ENCODE results near the gene AK9.
"Not testable (repeated sequence)": the region's sequence is repeated elsewhere in the genome, so short reads cannot be mapped to it uniquely, and the experiment has no call there.

Gene AK9

DNA sequence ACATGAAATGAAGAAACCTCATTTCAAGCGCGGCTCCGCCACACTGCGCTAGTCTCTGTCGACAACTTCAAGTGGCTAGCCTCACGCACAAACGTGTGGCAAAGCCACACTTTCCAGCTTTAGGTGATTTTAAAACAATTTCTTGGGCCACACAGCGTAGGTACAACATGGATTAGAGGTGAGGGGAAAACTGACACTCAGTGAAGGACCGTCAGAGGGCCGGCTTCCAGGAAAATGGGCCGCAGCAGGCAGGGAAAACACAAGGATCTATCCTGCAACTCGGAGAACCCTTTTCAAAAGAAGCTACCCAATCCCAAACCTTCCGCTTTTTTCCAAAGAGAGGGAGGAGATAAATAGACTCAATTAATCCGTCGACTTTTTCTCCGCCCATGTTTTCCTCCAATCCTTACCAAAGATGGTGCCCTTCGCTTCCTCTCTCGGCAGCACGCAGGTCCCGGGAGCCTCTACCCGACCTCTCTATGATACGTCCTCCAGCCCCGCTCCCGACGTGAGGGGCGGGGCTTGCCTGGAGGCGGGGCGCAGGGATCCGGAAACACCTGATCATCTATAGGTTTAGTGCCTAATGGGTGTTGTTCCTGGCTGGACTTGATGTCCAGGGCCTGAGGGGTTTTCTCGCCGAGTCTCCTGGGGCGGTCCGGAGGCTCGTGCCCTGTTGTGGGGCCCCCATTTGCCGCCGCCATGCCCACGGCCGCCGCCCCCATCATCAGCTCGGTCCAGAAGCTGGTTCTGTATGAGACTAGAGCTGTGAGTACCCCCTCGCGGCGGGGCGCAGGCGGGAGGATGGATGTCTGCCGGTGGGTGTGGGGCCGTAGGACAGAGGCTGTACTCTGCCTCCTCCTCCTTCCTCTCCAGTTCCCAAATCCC lies at the start of gene AK9, which contains the start of gene FIG4:
TSS of gene AK9 (minus strand) at position 466 of the 885 bp plus-strand sequence. CDS start 15,457 bp downstream, outside the sequence.
TSS of gene FIG4 (plus strand) at position 560 of the 885 bp plus-strand sequence. CDS start at position 700, 140 bp downstream.
- peak; percentile 96 for DNase-seq

DNA sequence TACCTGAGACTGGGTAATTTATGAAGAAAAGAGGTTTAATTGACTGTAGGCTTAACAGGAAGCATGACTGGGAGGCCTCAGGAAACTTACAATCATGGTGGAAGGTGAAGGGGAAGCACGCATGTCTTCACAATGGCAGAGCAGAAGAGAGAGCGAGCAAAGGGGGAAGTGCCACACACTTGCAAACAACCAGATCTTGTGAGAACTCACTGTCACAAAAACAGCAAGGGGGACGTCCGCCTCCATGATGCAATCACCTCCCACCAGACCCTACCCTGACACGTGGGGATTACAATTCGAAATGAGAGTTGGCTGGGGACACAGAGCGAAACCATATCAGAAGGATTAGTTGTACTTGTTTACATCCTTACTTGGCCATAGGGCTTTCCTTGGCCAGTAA lies 49.8 kb upstream of the AK9 start:
- DNase-seq, result no peak

DNA sequence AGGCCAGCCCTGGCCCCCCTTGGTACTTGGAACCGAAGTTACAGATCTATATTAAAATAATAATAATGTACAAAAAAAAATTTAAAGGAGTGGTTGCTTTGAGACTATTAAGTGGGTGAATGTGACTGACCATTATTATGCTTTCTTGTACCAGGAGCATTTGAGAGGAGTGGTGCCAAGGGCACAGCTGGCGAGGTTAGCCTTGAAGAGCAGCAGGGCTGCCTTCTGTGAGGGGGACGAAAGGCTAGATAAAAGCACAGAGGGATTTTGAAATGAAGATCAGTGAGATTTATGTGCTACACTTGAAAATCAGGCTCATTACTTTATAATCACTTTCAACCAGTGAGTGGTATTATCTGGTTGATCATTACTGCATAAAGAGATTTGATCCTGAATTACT lies 48.7 kb upstream of the AK9 start:
- DNase-seq, result no peak

DNA sequence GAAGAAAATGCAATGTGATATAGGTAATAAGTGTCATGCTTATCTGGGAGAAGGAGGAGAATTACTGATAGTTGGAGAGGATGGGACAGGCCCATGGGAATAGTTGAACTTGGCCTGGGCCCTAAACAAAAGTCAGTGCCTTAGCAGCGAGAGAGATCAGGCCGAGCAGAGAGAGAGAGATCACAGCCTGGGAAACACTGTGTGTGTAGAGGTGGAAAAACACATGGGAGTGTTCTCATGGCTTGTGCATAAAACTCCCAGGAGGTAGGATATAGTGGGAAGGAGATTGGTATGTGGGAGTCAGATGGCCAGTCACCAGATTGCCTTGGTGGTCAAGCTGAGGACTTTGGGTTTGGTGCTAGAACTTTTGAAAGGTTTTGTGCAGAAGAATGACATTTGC lies 47.7 kb upstream of the AK9 start:
- DNase-seq, result no peak

DNA sequence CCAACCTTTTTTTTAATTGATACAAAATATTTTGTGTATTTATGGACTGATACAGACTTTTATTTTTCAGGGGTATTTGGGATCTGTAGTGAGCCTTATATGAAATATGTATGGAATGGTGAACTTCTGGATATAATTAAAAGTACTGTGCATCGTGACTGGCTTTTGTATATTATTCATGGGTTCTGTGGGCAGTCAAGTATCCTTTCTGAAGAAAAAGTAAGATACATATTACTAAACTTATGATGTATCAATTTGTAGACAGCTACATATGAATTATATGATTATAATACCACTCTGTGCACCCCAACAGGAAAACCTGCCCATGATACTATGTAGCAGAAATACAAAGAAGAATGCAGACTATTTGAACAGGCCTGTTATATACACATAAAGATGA lies 47.3 kb upstream of the AK9 start:
- no peak for DNase-seq

DNA sequence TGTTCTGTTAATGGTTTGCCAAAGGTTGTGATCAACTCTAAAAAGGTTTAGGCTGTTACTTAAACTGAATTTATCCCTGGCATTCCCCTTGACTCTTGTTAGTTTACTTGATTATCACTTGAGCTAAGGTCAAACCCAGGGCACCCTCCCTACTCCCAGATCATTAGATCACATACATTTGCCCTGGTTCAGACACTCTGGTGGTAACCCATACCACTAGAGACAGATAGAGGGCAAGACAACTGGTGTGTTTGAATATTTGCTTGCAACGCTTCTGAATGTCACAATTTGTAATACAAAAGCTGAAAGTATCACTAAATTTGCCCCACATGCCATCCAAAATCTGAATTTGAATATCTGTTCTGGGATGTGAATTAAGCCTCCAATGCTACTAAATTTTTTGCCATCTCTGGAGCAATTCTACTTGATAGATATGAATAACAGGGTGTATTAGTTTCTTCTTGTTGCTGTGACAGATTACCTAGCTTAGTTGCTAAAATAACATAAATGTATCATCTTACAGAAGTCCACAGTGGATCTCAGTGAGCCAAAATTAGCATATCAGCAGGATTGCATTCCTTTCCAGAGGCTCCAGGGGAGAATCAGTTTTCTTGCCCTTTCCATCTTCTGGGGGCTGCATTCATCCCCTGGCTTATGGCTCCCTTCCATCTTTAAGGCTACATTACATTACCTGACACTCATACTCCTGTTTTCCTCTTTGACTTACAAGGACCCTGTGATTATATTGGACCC lies 45.4 kb upstream of the AK9 start:
- DNase-seq, result no peak

DNA sequence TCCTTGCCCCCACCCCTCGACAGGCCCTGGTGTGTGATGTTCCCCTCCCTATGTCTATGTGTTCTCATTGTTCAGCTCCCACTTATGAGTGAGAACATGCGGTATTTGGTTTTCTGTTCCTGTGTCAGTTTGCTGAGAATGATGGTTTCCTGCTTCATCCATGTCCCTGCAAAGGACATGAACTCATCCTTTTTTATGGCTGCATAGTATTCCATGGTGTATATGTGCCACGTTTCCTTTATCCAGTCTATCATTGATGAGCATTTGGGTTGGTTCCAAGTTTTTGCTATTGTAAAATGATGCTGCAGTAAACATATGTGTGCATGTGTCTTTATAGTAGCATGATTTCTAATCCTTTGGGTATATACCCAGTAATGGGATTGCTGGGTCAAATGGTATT lies 34.2 kb upstream of the AK9 start:
- DNase-seq, result not testable (repeated sequence)

DNA sequence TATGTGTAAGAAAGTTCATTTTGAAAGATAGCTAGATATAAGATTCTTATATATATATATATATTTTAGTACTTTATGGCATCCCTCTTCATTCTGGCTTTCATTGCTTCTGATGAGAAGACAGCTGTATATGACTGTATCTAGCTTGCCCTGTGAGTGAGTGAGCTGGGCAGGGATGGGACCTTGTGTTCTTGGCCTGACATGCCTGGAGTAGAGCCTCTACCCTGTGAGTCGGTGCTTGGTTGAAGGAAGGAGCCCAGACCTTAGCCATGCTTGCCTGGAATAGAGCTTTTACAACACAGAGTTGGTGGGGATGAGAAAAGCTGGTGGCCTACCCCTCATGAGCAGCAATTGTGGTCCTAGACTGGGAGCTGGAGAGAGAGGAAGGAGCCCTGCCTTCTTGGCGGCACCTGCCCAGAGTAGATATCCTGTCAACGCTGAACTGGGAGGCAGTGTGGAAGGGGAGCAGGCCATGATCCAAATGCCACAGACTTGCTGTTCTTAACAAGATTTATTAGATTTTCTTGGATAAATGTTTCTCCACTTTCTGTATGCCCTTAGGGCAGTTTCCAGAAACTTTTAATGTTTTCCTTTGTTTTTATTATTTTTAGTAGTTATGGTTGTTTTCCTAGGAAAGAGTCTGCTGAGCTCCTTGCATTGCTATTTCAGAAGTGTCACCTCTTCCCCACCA lies 31.7 kb upstream of the AK9 start:
- no peak for DNase-seq

DNA sequence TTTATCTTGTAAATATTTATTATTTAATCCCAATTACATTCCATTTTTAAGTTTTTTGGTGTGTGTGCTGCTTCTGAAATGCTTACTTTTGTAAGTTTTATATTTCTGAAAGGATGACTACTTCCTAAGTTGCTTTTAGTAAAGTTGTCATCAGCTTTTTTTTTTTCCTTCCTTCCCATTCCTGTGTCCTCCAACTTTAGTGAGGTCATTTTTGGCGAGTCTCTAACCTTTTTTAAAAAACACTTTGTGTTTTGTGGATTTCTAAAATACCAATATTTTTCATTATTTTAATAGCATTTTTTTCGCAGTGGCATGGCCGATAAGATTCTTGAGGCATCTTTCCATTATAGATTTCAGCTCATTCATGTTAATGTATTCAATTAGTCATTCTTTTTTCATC lies 31.0 kb upstream of the AK9 start:
- no peak for DNase-seq

DNA sequence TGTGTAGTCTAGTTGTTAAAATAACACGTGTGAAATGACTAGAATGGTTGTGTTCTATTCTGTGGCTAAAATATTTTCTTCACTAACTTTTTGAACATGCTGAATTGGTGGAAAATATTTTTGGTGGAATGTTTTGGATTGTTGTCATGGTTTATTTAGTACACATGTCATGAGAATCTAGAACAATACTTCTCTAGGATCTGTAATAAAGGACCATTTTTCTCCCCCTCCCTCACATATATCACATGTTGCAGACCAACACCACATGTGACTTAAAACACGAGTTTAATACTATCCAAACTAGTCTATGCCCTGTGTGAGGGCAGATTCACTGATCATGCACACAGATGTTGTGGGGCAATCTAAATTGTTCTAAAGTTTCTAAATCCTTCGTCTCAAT lies 29.3 kb upstream of the AK9 start:
- DNase-seq, result no peak

DNA sequence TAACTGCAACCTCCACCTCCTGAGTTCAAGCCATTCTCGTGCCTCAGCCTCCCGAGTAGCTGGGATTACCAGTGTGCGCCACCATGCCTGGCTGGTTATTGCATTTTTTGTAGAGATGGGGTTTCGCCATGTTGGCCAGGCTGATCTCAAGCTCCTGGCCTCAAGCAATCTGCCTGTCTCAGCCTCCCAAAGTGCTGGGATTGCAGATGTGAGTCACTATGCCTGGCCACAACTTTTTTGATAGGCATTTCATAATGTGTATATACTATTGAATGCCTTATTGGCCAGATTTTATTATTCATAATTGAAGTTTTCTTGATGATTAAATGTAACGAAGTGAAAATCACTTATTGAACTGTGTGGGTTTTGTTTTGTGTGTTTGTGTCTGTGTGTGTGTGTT lies 28.0 kb upstream of the AK9 start:
- DNase-seq, result no peak

DNA sequence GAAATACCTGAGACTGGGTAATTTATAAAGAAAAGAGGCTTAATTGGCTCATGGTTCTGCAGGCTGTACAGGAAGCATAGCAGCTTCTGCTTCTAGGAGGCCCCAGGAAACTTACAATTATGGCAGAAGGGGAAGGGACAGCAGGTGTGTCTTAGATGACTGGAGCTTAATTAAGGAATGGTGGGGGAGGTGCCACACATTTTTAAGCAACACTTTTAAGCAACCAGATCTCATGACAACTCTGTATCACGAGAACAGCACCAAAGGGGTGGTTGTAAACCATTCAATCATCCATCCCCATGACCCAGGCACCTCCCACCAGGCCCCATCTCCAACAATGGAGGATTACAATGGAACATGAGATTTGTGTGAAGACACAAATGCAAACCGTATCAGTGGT lies 27.0 kb upstream of the AK9 start:
- no peak for DNase-seq

DNA sequence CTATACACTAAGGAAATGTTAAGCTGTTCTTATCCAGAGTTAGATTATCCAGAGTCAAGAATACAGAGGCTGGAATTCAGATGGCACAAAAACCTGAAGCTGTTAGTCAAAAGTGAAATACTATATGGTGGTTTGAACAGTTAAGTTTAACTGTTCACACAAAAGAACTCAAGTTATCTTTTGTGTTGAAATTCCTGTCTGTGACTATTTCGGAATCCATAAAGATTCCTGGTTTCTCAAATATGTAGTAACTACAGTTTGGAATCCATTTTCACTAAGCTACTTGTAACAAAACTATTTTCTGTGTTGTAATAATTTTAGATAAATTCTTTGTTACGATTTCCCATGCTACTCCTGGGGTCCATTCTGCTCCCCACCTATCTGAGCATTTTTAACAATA lies 24.6 kb upstream of the AK9 start:
- no peak for DNase-seq

DNA sequence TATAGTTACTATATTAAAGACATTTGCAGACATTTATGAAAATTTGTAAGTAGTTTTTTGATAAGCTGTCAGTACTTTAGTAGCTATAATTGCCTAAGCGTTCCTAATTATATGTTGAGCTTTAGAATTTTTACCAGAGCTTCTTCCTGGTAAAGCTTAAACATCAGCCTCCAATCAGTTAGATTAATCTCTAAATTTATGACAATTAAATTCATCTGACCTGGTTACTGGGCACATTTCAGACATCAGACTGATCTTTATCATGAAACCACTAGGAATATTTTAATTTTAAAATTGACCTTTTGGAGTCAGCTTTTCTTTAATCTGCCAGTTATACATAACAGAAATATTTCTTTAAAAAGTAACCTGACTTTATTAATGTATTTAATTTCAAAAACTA lies 23.6 kb upstream of the AK9 start:
- DNase-seq, result no peak

DNA sequence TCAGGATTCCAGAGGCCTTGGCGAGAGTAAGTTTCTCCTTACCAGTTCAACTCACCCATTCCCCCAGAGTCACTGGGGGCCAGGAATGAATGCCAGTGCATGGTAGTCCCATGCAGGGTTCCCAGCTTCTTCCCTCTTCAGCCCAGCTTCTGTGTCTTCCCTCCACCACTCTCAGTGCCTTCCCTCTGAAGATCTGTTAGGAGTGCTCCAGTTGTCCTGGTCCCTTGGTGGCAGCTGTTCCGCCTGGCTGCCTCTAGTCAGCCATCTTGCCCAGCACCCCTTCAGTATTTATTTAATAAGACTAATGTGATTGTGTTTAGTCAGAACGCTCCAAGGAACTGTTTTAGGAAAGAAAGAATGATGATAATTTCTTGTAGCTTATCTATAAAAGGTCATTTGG lies 23.2 kb upstream of the AK9 start:
- no peak for DNase-seq

DNA sequence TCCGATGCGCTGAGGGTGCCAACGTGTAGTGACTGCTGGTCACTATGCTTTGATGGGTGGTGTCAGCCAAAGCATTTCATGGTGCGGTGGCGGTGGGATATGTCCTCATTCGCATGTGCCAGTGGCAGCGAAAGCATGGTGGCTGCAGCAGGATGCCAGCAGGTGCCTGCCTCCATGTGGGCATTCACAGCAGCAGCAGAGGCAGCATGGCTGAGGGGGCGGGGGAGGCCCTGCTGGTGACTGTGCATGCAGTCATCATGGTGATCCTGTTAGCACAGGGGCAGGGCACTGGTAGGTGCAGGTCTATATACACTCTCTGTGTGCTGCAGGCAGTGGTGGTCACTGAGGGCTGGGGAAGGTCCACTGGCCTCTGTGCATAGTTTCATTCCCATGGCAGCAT lies 22.1 kb upstream of the AK9 start:
- DNase-seq, result peak; percentile 3 to 23

DNA sequence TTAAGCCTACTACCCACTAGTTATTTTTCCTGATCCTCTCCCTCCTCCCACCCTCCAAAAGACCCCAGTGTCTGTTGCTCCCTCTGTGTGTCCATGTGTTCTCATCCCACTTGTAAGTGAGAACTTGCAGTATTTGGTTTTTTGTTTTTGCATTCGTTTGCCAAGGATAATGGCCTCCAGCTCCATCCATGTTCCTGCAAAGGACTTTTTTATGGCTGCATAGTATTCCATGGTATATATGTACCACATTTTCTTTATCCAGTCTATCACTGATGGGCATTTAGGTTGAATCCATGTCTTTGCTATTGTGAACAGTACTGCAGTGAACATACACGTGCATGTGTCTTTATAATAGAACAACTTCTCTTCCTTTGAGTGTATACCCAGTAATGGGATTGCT lies 17.1 kb upstream of the AK9 start:
- not testable (repeated sequence) for DNase-seq

DNA sequence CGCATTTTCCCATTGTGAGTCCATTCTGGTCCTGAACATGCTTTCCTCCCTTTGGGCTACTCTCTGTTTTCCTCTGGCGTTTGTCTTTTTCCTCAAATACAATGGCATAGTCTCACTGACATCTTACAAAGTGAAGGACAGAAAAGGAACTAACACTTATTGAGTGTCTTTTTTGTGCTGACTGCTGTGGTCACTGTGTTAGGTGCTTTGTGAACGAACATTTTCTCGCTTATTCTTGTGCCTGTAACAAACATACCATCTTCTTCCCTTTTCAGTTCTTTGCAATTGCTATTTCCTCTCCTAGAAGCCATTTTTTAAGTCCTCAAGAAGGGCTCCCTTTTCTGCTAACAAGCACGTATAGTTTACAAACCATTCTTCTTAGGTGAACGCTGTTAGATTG lies 15.5 kb upstream of the AK9 start:
- no peak for DNase-seq

DNA sequence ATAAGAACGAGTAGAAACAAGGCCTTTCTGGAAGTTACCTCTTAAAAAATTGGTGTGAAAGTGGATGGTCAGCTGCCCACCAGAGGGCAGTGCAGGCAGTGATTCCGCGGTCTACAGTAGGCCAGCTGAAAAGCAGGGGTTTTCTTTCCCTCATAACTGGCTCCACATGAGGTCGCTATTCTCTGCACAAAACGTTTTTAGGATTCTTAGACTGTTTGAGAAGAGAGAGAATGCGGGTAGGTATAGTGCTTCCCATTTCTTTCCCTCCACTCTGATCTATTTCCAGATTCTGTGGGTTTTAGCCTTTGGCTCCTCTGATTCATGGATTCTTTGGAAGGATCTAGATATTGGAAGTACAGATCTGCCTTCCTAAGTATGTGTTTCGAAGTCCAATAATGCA lies 14.3 kb upstream of the AK9 start:
- DNase-seq, result peak; percentile 75 to 83

DNA sequence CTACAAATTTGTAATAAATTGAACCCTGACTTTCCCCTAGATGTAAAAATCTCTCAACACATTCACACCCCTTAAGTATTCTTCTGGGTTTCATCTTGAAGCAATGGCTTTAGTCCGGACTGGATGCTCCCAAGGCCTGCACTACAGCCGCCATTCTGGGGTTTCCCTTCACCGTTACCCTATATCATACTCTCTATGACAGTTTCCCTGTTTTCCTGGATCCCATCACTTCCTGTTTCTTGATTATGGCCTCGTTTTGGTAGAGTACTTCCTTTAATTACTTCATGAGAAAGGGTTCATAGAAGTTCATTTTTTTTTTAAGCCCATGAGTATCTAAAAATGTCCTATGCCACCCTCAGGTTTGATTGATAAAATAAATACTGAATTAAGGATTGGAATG lies 11.8 kb upstream of the AK9 start:
- no peak for DNase-seq

DNA sequence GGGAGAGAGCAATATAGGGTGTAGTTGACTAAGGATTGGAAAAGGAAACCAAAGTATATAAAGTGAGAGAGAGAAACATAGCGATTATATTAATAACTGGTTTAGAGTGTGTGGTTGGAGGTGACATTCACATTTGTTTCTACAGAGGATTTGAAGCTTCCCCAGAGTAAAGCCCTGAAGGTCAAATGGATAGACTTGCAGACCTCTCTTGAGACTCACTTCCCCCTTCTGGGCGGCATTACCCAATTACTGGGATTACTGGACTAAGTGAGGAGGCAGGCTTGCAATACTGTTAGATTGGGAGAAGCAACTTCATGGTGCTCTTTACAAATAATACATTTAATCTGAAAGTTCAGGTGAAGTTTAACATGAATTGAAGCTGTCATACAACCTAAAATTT lies 10.8 kb upstream of the AK9 start:
- DNase-seq, result no peak

DNA sequence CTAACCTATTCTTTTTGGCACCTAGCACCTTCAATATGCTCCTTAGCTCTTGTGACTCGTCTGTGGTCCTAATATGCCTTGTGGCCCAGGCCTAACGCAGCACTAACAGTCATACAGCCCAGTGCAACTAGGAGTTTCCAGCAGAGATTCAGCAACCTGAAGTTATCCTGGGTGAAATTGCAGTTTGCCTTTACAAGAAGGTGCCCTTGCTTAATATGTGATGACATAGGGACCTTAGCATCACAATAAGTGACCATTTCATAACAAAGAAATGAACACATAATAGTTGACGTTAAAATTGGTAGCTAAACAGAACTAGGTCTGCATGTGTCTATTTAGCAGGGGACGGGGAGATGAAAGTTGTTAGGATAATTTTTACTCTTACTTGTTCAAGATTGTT lies 10.2 kb upstream of the AK9 start:
- DNase-seq, result no peak

DNA sequence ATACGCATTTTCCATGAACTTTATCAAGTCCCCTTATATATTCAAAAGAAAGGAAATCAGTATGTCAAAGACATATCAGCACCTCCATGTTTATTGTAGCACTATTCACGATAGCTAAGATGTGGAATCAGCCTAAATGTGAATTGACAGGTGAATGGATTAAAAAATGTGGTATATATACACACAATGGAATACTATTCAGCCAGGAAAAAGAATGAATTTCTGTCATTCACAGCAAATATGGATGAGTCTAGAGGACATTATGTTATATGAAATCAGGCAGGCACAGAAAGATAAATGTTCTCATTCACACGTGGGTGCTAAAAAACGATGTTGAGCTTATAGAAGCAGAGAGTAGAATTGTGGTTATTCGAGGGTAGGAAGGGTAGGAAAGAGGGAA lies 5.4 kb upstream of the AK9 start:
- DNase-seq, result no peak

DNA sequence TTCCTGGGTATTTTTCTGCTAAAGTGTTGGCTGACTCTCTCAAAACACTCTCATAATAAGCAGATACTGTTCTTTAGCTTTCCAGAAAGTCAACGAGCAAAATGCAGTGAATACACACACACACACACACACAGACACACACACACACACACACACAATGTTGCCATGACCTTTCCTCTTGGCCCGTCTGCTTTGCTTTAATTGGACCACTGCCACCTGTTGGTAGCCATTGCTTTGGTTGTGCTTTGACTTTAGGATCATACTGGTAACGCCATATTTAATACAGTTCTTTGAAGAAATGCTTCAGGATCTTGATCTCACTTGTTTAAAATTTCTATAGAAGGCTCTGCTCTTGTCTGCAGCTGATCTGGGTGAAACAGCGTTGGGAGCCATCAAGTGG lies 4.5 kb upstream of the AK9 start:
- peak in 1 of 2 experiments; percentile 10 for DNase-seq

Data from activated CD4-positive, alpha-beta T cell treated with anti-CD3 and anti-CD28 coated beads, Interleukin-2, amount 50 U/mL, for 48 hours (primary cell).